GM12872 (cell line): ENCODE measurements around the gene HLA-A.

ENCODE experiments used
- TF ChIP-seq, protein P1 (sequence below): IDR thresholded peaks from 3 replicates; pipeline ENCODE4 v1.5.1; 2011; ENCODE audit warnings: low read depth, mild to moderate bottlenecking, low read length, moderate library complexity; ENCODE audit not compliant: insufficient read depth

HLA-A gene

DNA sequence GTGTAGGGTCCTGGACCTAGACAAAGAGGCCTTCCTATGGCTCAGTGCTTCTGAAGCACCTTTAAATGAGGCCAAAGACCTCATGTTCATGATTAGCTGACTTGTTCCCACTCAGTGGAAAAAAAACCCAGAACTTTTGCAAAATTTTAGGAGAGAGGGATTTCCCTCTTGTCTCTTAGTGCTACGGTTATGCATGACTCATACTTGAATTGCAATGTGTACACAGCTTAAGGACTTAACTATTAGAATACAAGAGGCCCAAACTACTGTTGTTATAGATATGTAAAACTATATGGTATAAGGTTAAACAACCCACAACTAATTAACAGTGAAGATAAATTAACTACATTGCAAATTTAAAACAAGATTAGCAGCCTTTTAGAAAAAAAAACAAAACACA lies 32.3 kb upstream of the HLA-A start:
- TF ChIP-seq, protein P1, sequence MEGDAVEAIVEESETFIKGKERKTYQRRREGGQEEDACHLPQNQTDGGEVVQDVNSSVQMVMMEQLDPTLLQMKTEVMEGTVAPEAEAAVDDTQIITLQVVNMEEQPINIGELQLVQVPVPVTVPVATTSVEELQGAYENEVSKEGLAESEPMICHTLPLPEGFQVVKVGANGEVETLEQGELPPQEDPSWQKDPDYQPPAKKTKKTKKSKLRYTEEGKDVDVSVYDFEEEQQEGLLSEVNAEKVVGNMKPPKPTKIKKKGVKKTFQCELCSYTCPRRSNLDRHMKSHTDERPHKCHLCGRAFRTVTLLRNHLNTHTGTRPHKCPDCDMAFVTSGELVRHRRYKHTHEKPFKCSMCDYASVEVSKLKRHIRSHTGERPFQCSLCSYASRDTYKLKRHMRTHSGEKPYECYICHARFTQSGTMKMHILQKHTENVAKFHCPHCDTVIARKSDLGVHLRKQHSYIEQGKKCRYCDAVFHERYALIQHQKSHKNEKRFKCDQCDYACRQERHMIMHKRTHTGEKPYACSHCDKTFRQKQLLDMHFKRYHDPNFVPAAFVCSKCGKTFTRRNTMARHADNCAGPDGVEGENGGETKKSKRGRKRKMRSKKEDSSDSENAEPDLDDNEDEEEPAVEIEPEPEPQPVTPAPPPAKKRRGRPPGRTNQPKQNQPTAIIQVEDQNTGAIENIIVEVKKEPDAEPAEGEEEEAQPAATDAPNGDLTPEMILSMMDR, result no peak

GRCh38 chr6:29912840-29913239 lies 29.5 kb upstream of the HLA-A start:
- TF ChIP-seq, protein P1, result no peak

DNA sequence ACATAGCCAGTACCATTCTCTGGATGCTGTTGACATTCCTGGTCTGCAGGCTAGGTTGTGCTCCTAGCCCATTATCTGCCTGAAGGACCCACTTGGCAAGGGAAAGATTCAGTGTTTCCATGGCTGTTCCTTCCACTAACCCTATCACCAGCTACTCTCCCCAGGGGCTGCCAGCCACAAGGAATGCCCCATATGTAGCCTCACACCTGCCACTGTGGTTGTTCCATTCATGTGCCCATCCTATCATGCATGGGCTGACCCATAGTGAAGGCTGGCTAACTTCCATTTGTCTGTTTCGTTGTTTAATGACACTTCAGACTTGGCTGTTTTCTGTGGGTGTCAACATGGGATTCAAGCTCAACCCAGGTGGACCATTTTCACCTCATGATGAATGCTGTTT lies 25.6 kb upstream of the HLA-A start:
- TF ChIP-seq, protein P1, result no peak

DNA sequence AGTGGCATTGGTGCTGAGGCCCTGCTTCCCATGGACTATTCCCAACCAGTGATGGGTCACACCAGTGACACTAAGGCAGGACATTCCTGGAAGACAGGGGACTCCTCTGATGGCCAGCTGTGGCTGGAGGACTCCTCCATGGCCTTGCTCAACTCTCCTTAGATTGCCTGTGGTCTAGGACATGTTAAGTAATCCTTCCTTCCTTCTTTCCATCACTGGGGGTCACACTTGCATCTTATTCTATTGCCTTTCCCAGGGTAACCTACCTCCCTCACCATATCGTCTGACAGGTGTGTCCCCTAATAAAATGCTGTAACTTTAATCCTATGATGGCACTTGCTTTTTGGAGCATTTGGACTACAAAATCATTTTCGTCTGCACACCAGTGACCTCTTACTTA lies 24.5 kb upstream of the HLA-A start:
- TF ChIP-seq, protein P1, result no peak

GRCh38 chr6:29919506-29920445 lies 22.6 kb upstream of the HLA-A start:
- TF ChIP-seq, protein P1, result no peak

- TF ChIP-seq, protein P1, result no peak
These were observed 18.0 kb upstream of the HLA-A start for GRCh38 chr6:29924287-29924686.

GRCh38 chr6:29924731-29925130 lies 17.6 kb upstream of the HLA-A start:
- TF ChIP-seq, protein P1, result no peak
